ENCODE measurements around the gene SBF2.

The SBF2 gene

DNA sequence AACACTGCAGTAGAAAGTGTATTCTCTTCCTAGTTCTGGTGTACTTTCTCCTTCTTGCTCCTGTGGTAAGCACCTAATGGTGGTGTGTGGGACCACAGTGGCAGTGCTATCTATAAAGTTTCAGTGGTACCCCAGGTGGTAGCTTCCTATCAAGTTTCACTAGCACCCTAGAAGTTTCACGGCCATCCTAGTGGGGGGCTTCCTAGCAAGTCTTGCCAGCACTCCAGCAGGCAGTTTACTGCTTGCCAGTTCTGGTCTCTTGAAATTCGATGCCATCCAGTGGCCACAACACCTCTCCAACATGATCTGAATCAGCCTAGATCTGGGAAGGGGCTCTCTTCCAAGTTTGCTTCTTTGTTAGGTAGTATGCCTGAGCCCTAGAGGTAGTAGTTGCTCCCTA lies 400.5 kb downstream of the SBF2 start:
- no peak overlapping the region for H3K4me2 ChIP-seq (ENCODE audit: low read length)

GRCh38 chr11:9888938-9889337 lies 405.1 kb downstream of the SBF2 start:
- Histone ChIP-seq H3K9me3 (ENCODE audit: low read length) (no peaks in the 10 kb centered on the region), H3K4me2 (ENCODE audit: low read length) (no peak overlapping the region), H4K20me1 (ENCODE audit: insufficient read depth, low read length) (no peaks in the 10 kb centered on the region), H3K36me3 (ENCODE audit: insufficient read depth, low read length) (no peaks in the 10 kb centered on the region), H3K4me1 (ENCODE audit: insufficient read depth, low read length, severe bottlenecking) (no peaks in the 10 kb centered on the region), H3K4me3 (ENCODE audit: low read depth, low read length, poor library complexity, severe bottlenecking) (no peak overlapping the region), H3K9me2 (ENCODE audit: low read depth, low read length) (no peaks in the 10 kb centered on the region), H3K79me2 (ENCODE audit: insufficient read depth, low read length) (no peaks in the 10 kb centered on the region), H3K27ac (ENCODE audit: low read depth, low read length, poor library complexity, severe bottlenecking) (no peak overlapping the region), H3K9ac (ENCODE audit: low read length) (no peak overlapping the region), H3K27me3 (ENCODE audit: insufficient read depth, low read length) (no peaks in the 10 kb centered on the region), H3F3A (ENCODE audit: insufficient read depth, low read length) (no peaks in the 10 kb centered on the region), H2AFZ (ENCODE audit: low read length) (no peak overlapping the region)
- TF ChIP-seq, protein P1, sequence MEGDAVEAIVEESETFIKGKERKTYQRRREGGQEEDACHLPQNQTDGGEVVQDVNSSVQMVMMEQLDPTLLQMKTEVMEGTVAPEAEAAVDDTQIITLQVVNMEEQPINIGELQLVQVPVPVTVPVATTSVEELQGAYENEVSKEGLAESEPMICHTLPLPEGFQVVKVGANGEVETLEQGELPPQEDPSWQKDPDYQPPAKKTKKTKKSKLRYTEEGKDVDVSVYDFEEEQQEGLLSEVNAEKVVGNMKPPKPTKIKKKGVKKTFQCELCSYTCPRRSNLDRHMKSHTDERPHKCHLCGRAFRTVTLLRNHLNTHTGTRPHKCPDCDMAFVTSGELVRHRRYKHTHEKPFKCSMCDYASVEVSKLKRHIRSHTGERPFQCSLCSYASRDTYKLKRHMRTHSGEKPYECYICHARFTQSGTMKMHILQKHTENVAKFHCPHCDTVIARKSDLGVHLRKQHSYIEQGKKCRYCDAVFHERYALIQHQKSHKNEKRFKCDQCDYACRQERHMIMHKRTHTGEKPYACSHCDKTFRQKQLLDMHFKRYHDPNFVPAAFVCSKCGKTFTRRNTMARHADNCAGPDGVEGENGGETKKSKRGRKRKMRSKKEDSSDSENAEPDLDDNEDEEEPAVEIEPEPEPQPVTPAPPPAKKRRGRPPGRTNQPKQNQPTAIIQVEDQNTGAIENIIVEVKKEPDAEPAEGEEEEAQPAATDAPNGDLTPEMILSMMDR (IDR thresholded peaks at IDR 0.05; ENCODE audit: low read length), result no peak

More for the DNA sequence above, 400.5 kb downstream of the SBF2 start:
- no peaks in the 10 kb centered on the region for H3F3A ChIP-seq (ENCODE audit: insufficient read depth, low read length)
- H3K79me2 ChIP-seq (ENCODE audit: insufficient read depth, low read length), result no peaks in the 10 kb centered on the region
- H4K20me1 ChIP-seq (ENCODE audit: insufficient read depth, low read length), result no peaks in the 10 kb centered on the region
- H2AFZ ChIP-seq (ENCODE audit: low read length), result no peak overlapping the region
- H3K27me3 ChIP-seq (ENCODE audit: insufficient read depth, low read length), result no peaks in the 10 kb centered on the region
- no peak overlapping the region for H3K27ac ChIP-seq (ENCODE audit: low read depth, low read length, poor library complexity, severe bottlenecking)
- no peak overlapping the region for H3K4me3 ChIP-seq (ENCODE audit: low read depth, low read length, poor library complexity, severe bottlenecking)
- H3K36me3 ChIP-seq (ENCODE audit: insufficient read depth, low read length), result no peaks in the 10 kb centered on the region
- no peaks in the 10 kb centered on the region for H3K9me3 ChIP-seq (ENCODE audit: low read length)
- H3K4me1 ChIP-seq (ENCODE audit: insufficient read depth, low read length, severe bottlenecking), result no peaks in the 10 kb centered on the region
- TF ChIP-seq EZH2 (IDR thresholded peaks at IDR 0.05; ENCODE audit: borderline replicate concordance, low read length), result no peak
- TF ChIP-seq, protein P1 (IDR thresholded peaks at IDR 0.05; ENCODE audit: low read length), result no peak
- no peak overlapping the region for H3K9ac ChIP-seq (ENCODE audit: low read length)
- H3K9me2 ChIP-seq (ENCODE audit: low read depth, low read length), result no peaks in the 10 kb centered on the region

DNA sequence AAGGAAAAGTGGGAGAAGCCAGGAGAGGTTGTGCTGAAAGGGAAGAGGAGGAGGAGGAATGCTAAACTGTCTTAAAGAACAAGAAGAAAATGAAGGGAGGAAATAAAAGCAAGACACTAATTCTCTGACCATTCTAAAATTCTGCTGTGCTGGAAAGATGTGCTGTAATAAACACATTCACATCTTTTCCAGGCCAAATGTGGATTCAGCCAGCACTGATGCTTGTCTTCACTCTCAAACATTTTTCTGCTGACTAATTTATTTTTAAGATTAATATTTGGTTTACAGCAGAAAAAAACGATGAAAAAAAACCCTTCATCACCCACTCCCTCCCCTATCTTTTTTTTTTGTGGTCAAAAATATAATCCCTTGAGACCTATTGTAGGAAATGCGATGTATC lies 406.5 kb downstream of the SBF2 start:
- Histone ChIP-seq H3F3A (ENCODE audit: insufficient read depth, low read length) (no peaks in the 10 kb centered on the region), H3K4me2 (ENCODE audit: low read length) (no peak overlapping the region), H3K9me2 (ENCODE audit: low read depth, low read length) (no peaks in the 10 kb centered on the region), H4K20me1 (ENCODE audit: insufficient read depth, low read length) (no peaks in the 10 kb centered on the region), H3K27ac (ENCODE audit: low read depth, low read length, poor library complexity, severe bottlenecking) (no peak overlapping the region), H3K79me2 (ENCODE audit: insufficient read depth, low read length) (no peaks in the 10 kb centered on the region), H3K27me3 (ENCODE audit: insufficient read depth, low read length) (no peaks in the 10 kb centered on the region), H3K9me3 (ENCODE audit: low read length) (no peaks in the 10 kb centered on the region), H3K36me3 (ENCODE audit: insufficient read depth, low read length) (no peaks in the 10 kb centered on the region), H2AFZ (ENCODE audit: low read length) (no peak overlapping the region), H3K4me3 (ENCODE audit: low read depth, low read length, poor library complexity, severe bottlenecking) (no peak overlapping the region), H3K9ac (ENCODE audit: low read length) (no peak overlapping the region), H3K4me1 (ENCODE audit: insufficient read depth, low read length, severe bottlenecking) (no peaks in the 10 kb centered on the region)
- no peak for TF ChIP-seq EZH2 (IDR thresholded peaks at IDR 0.05; ENCODE audit: borderline replicate concordance, low read length)
- TF ChIP-seq, protein P1 (IDR thresholded peaks at IDR 0.05; ENCODE audit: low read length), result no peak

All from OCI-LY1 (cell line).